Colonic mucosa (tissue), 4 donors: Measurements from ENCODE around the gene GNAI2. TPM values are rescaled to one million over a fixed set of nuclear protein-coding genes. Genes with fewer than 3 reads are reported as not detected.

Experiments used
- DNase-seq: peaks from one replicate; pipeline ENCODE4 v3.0.0-alpha.2; 2020
- H3K27ac ChIP-seq: fragments of 200-600 bp; one replicate; pipeline ENCODE4 v1.8.0; 2021
- H3K27me3 ChIP-seq: fragments of 200-600 bp; one replicate; pipeline ENCODE4 v1.8.0; 2021
- H3K36me3 ChIP-seq: fragments of 200-600 bp; one replicate; pipeline ENCODE4 v1.8.0; 2021
- H3K4me1 ChIP-seq: fragments of 200-600 bp; one replicate; pipeline ENCODE4 v1.8.0; 2021; ENCODE audit warnings: mild to moderate bottlenecking
- H3K4me3 ChIP-seq: fragments of 200-600 bp; one replicate; pipeline ENCODE4 v1.8.0; 2021
- H3K9ac ChIP-seq, 2 donors: one replicate each; pipeline ENCODE4 v1.7.0; 2013; ENCODE audit warnings: control low read depth in 2 of 2, low read depth in 2 of 2, low read length in 2 of 2
- H3K9me3 ChIP-seq: fragments of 200-600 bp; one replicate; pipeline ENCODE4 v1.8.0; 2021
- intact Hi-C: fragments of 100-400 bp; cut with DNase I; formaldehyde crosslinking; loops from one replicate; pipeline ENCODE4 v1.14.1; 2022
- total RNA-seq, 2 donors: library from RNA; stranded (reverse); fragmentation: NEBNext Ultra II Directional in 1 of 2; extraction: Animal tissue kit (Norgen Biotek cat#: 25700) in 1 of 2; gene quantifications; one replicate each; pipeline ENCODE4 v1.2.1, GENCODE V29; 2021
- TF ChIP-seq, protein P1 (sequence below): fragments of 200-600 bp; IDR thresholded peaks from one replicate; pipeline ENCODE4 v1.8.0; 2022; ENCODE audit warnings: antibody characterized with exemption, mild to moderate bottlenecking
- donor health status: healthy.
- donor health status: DM: no; HTN: no; CAD: no.
- donor health status: DM: no; HTN: no; CAD: no.

Gene GNAI2
- total RNA-seq, 2 donors from 2014 or later, result 48.7 to 77.4 TPM

DNA sequence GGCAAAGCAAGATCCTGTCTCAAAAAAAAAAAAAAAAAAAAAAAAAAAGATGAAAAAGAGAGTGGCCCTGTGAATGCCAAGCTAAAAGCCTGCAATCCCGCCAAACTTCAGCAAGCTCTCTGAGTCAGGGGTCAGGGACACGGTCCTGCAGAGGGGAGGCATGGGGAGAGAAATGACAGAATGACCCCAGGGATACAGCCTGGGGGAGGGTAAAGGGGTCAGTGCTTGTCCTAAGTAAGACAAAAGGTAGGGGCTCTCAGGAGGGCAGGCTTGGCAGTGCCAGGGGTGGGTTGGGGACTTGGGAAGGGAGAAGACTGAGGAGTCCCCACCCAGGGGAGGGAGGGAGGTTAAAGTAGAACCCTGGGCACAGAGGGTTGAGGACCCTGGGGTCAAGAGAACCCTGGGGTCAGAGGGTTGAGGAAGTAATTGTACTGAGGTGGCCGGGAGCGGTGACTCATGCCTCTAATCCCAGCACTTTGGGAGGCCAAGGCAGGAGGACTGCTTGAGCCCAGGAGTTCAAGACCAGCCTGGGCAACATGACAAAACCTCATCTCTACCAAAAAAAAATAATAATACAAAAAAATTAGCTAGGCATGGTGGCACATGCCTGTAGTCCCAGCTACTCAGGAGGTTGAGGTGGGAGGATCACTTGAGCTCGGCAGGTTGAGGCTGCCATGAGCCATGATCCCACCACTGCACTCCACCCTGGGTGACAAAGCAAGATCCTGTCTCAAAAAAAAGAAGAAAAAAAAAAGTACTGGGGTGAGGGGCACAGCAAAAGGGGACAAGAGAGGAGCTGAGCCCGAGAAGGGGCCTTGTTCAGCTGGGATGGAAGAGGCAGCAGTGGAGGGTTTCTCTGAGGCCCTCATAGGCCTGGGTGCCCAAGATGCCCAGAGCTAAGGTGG lies 27.7 kb downstream of the GNAI2 start:
- intact Hi-C loops, result no loop called here
- Histone ChIP-seq H3K4me1 (peaks cover 15% of the 10 kb centered on the region), H3K4me3 (no peak overlapping the region), H3K36me3 (no peaks in the 10 kb centered on the region), H3K9me3 (no peaks in the 10 kb centered on the region), H3K9ac (peak overlapping the region in 1 of 2 donors; percentile 36), H3K27ac (peak overlapping the region; percentile 85), H3K27me3 (no peaks in the 10 kb centered on the region)
- TF ChIP-seq, protein P1, sequence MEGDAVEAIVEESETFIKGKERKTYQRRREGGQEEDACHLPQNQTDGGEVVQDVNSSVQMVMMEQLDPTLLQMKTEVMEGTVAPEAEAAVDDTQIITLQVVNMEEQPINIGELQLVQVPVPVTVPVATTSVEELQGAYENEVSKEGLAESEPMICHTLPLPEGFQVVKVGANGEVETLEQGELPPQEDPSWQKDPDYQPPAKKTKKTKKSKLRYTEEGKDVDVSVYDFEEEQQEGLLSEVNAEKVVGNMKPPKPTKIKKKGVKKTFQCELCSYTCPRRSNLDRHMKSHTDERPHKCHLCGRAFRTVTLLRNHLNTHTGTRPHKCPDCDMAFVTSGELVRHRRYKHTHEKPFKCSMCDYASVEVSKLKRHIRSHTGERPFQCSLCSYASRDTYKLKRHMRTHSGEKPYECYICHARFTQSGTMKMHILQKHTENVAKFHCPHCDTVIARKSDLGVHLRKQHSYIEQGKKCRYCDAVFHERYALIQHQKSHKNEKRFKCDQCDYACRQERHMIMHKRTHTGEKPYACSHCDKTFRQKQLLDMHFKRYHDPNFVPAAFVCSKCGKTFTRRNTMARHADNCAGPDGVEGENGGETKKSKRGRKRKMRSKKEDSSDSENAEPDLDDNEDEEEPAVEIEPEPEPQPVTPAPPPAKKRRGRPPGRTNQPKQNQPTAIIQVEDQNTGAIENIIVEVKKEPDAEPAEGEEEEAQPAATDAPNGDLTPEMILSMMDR, result no peak
- no peak for DNase-seq

DNA sequence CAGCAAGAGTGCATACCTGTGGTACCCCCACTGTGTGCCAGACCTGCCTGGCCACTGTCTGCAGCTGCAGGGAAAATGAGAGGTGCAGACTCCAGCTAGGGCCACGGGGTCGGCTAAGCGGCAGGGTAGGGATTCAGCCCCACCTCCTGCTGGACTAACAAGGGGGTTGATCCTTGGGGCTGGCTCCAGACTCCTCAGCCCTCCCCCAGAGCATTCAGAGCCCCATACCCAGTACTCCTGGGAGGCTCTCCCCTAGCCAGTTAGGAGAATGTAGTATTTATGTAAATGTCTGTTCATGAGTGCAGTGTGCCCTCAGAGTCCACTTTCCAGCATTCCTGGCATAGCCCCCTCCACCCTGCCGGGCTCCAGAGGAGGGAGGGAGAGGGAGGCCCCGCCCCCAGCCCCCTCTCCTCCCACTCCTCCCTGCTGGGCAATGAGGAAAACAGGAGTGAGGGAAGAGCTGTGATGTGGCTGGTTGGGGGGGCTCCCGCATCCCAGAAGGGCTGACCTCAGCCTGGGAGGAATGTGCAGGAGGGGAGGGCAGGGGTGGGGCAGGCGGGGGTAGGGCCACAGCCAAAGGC lies 28.5 kb downstream of the GNAI2 start:
- Histone ChIP-seq H3K9me3 (no peaks in the 10 kb centered on the region), H3K9ac (peak overlapping the region; percentile 9 to 36), H3K36me3 (no peaks in the 10 kb centered on the region), H3K4me3 (no peak overlapping the region), H3K27me3 (no peaks in the 10 kb centered on the region), H3K4me1 (peaks cover 15% of the 10 kb centered on the region), H3K27ac (peak overlapping the region; percentile 85)
- TF ChIP-seq, protein P1, result no peak
- DNase-seq, result peak; percentile 60
- intact Hi-C loops, result no loop called here

DNA sequence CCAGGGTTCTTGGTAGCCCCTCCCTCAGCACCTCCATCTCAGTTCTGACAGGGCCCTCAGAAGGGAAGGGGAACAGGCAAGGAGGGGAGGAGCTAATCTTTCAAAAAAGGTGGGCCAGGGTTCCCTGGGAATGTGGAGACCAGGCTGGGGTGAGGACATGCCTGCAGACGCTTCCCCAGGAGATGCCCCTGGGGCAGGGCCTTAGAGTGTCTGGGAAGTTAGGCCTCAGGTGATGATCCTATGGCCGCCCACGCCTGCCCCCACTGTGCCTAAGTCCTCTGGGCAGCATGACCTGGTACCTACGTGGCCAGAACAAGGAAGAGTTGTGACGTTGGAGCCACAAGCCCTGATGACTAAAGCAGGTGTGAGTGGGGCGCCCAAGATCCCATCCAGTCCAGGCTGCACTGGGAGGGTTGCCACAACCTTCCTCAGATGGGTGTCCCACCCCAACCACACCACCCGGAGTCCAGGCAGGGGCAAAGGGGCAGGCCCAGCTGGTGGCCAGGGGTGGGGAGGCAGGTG lies 29.0 kb downstream of the GNAI2 start:
- TF ChIP-seq, protein P1, result no peak
- Histone ChIP-seq H3K9ac (peak overlapping the region; percentile 16 to 32), H3K36me3 (no peaks in the 10 kb centered on the region), H3K9me3 (no peaks in the 10 kb centered on the region), H3K4me1 (peaks cover 11% of the 10 kb centered on the region), H3K27me3 (no peaks in the 10 kb centered on the region), H3K27ac (peak overlapping the region; percentile 85), H3K4me3 (no peak overlapping the region)
- DNase-seq, result no peak
- intact Hi-C loops, result no loop called here

DNA sequence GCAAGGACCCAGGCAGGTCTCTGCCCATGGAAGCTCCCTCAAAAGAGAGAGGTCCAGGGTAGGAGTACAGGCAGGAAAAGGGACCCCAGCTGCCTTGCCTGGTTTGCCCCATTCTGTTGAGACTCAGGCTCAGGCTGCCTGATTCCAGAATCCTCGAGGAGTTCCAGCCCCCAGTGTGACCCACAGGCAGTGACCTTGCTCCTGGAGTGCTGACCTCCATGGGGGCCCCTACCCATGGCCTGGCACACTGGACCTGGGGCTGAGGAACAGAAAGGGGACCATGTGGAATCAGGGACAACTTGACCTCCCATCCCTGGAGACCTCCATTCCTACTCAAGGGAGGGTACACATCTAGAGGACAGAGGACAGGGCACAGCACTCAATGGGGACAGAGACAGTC lies 29.6 kb downstream of the GNAI2 start:
- TF ChIP-seq, protein P1, result no peak
- Histone ChIP-seq H3K36me3 (no peaks in the 10 kb centered on the region), H3K4me3 (no peak overlapping the region), H3K9me3 (no peaks in the 10 kb centered on the region), H3K27ac (peak overlapping the region; percentile 85), H3K9ac (peak overlapping the region; percentile 16 to 32), H3K27me3 (no peaks in the 10 kb centered on the region), H3K4me1 (peaks cover 11% of the 10 kb centered on the region)
- no peak for DNase-seq
- intact Hi-C loops, result no loop called here

DNA sequence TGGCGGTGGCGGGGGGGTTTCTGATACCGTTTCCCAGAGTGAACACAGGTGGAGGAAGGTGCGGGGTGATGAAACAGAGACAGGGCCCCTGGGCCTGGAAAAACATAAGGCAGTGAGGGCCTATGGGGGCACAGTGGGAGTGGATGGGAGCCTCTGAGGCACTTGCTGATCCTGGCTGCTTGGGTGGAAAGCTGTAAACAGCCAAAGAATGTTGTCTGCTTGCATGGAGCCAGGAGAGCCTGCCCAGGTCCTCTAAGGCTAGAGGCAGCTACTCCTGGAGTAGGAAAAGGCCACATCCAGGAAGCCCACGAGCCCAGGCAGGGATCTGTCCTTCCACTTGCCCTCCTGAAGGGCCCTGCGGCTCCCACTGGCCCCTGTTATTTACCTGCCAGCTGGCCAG lies 30.0 kb downstream of the GNAI2 start:
- no peak overlapping the region for H3K4me3 ChIP-seq
- H3K9me3 ChIP-seq, result no peaks in the 10 kb centered on the region
- intact Hi-C loops, result no loop called here
- H3K4me1 ChIP-seq, result peaks cover 11% of the 10 kb centered on the region
- H3K27me3 ChIP-seq, result no peaks in the 10 kb centered on the region
- DNase-seq, result no peak
- H3K36me3 ChIP-seq, result no peaks in the 10 kb centered on the region
- H3K27ac ChIP-seq, result peak overlapping the region; percentile 85
- TF ChIP-seq, protein P1, result no peak
- H3K9ac ChIP-seq, result peak overlapping the region; percentile 37 to 91
